Measurements from ENCODE around the gene INPP5D.

The INPP5D gene

DNA sequence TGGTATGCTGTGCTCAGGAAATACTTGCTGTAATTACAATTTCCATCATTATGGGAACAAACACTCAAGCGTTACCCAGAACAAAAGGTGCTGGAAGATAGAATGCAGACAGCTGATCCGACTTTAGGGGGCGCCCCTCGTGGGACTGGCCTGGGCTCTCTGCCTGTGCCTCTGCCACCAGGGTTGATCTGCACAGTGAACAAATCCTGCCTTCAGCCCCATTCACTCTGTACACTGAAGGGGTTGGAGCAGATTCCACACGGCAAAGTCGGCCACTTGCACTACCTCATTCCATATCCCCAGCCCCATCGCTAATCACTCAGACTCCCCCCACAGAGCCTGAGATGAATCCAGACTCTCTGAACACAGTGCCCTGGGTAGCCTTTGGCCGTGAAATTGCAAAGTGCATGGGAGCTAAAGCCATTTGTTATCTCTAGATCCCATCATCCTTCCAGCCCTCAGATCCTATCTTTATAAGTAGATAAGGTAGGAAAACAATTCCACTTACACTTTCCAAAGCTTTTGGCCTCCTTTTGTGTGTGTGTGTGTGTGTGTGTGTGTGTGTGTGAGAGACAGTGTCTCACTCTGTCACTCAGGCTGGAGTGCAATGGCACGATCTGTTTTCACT lies 69.3 kb downstream of the INPP5D start:
- TF ChIP-seq, protein P1, sequence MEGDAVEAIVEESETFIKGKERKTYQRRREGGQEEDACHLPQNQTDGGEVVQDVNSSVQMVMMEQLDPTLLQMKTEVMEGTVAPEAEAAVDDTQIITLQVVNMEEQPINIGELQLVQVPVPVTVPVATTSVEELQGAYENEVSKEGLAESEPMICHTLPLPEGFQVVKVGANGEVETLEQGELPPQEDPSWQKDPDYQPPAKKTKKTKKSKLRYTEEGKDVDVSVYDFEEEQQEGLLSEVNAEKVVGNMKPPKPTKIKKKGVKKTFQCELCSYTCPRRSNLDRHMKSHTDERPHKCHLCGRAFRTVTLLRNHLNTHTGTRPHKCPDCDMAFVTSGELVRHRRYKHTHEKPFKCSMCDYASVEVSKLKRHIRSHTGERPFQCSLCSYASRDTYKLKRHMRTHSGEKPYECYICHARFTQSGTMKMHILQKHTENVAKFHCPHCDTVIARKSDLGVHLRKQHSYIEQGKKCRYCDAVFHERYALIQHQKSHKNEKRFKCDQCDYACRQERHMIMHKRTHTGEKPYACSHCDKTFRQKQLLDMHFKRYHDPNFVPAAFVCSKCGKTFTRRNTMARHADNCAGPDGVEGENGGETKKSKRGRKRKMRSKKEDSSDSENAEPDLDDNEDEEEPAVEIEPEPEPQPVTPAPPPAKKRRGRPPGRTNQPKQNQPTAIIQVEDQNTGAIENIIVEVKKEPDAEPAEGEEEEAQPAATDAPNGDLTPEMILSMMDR (IDR thresholded peaks at IDR 0.05; ENCODE audit: low read length, missing control alignments) = peak; percentile 16
- no peak overlapping the region for H3K4me3 ChIP-seq (replicated peaks; ENCODE audit: low read depth, low read length)
- DNase-seq (ENCODE audit: low read depth) = no peak

DNA sequence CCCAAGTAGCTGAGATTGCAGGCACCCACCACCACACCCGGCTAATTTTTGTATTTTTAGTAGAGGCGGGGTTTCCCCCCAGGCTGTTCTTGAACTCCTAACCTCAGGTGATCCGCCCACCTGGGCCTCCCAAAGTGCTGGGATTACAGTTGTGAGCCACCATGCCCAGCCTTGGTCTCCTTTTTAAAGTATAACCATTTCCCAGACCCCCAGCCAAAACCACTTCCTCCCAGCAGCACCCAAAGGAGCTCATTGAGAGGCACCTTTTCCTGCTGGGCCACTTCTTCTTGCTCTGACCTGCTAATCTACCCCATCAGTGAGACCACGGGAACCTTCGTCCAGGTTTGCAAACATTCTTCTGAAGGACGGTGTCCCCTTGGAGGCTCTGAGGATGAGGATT lies 69.9 kb downstream of the INPP5D start:
- no peak for DNase-seq (ENCODE audit: low read depth)
- H3K4me3 ChIP-seq (replicated peaks; ENCODE audit: low read depth, low read length) = no peak overlapping the region
- TF ChIP-seq, protein P1 (IDR thresholded peaks at IDR 0.05; ENCODE audit: low read length, missing control alignments) = no peak

DNA sequence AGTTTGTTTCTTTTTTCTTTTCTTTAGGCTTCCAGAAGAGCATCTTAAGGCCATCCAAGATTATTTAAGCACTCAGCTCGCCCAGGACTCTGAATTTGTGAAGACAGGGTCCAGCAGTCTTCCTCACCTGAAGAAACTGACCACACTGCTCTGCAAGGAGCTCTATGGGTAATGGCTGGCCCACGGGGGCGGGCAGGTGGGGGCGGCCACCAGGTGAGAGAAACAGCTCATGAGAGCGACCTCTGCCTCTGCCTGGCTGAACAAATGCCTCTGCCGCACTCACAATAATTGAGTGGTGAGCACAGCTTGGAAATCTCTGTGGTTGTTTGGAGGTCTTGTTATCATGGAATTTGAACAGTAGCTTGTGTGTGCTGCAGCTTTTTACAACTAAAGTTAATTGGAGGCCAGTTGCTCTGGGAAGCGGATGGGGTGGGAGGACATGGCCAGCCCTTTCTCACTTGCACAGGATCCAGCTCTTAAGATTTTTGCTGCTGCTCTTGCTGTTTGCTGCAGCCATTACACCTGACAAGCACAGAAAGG lies 70.4 kb downstream of the INPP5D start:
- DNase-seq (ENCODE audit: low read depth) = no peak
- TF ChIP-seq, protein P1 (IDR thresholded peaks at IDR 0.05; ENCODE audit: low read length, missing control alignments) = no peak
- H3K4me3 ChIP-seq (replicated peaks; ENCODE audit: low read depth, low read length) = no peak overlapping the region

DNA sequence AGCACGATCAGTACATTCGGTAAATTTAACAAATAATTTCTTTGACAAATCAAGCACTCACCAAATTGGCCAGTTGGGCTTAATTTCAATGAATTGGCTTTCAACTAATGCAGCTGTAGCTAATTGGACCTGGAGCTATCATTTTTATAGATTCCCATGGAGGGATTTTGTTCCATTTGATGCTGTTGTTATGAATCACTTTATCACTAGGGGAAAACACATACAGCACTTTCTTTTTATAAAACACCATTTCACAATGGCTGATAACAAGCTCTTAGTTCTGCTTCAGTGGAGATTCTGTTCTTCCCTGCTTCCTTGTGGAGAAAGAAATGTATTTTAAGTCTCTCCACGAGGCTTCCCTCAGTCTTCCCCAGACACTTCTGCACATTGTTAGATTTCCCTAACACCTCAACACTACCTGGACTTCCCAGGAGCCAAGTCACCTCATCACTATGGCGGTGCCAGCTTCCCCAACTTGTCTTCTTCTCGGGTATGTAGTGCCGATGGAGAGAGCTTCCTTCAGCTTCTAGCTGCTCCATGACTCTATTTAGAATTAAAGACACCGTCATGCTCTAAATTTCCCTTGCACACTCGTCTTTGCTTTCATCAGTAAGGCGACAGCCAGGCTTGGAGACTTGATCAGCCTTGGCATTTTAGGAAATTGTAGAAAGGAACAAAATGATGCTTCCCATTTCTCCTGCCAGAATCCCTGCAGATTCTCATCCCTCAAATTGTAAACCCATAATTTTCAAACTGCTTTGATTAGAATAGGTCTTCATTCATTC lies 72.0 kb downstream of the INPP5D start:
- no peak overlapping the region for H3K4me3 ChIP-seq (replicated peaks; ENCODE audit: low read depth, low read length)
- TF ChIP-seq, protein P1 (IDR thresholded peaks at IDR 0.05; ENCODE audit: low read length, missing control alignments) = no peak
- DNase-seq (ENCODE audit: low read depth) = no peak

DNA sequence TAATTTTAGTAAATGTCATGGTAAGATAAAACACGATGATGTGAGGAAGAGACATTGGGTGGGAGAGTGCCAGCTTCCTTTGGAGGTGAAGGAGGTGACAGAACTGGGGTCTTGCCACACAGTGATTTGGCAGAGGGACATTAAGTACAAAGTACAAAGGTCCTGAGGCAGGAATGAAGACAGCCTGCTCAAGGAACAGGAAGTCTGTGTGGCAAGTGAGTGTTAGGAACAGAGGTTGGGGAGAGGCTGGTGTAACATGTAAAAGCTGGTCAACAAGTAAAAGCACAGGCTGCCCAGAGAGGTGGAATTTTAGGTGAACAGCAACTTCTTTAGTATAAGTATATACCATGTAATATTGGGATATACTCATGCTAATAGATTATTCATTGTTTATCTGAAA lies 73.1 kb downstream of the INPP5D start:
- TF ChIP-seq, protein P1 (IDR thresholded peaks at IDR 0.05; ENCODE audit: low read length, missing control alignments) = no peak
- no peak overlapping the region for H3K4me3 ChIP-seq (replicated peaks; ENCODE audit: low read depth, low read length)
- no peak for DNase-seq (ENCODE audit: low read depth)

DNA sequence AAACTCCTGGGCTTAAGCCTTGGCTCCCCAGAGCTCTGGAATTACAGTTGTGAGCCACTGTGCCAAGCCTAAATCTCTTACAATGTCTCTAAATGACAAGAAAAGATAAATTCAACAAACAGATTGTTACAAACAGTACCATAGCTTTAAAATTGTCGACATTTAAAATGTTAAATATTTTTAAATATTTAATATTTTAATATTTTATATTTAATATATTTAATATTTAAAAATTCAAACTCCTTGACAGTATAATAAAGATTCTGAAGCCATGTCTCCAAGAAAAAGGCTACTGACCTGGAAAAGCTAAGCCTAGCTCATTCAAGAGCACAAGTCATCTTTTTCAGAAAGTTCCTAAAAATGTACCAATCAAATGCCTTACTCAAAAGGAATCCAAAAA lies 75.3 kb downstream of the INPP5D start:
- no peak overlapping the region for H3K4me3 ChIP-seq (replicated peaks; ENCODE audit: low read depth, low read length)
- TF ChIP-seq, protein P1 (IDR thresholded peaks at IDR 0.05; ENCODE audit: low read length, missing control alignments) = no peak
- no peak for DNase-seq (ENCODE audit: low read depth)
